Gastroesophageal sphincter (tissue), 3 donors: Measurements from ENCODE around the gene FOXRED2.

Experiments used
- EP300 ChIP-seq: sonication (generic); formaldehyde crosslinking; IDR thresholded peaks from one replicate; pipeline ENCODE4 v1.6.1; 2017; ENCODE audit warnings: antibody characterized with exemption, mild to moderate bottlenecking
- POLR2A ChIP-seq, 2 donors: fragments of 450-650 bp; IDR thresholded peaks; one replicate each; pipeline ENCODE4 v1.6.1; 2017; ENCODE audit warnings: antibody characterized with exemption in 2 of 2, mild to moderate bottlenecking in 2 of 2, moderate library complexity in 1 of 2
- POLR2AphosphoS5 ChIP-seq: sonication (generic); formaldehyde crosslinking; IDR thresholded peaks from one replicate; pipeline ENCODE4 v1.6.1; 2017; ENCODE audit warnings: antibody characterized with exemption
- TF ChIP-seq, protein P1 (sequence below), 4 experiments: fragments of 200-600 bp in 2 of 4; fragments of 450-650 bp in 2 of 4; sonication (generic) in 1 of 4; IDR thresholded peaks; one replicate each; pipeline ENCODE4 v1.5.1; 2017 to 2019; ENCODE audit warnings: antibody characterized with exemption in 4 of 4, mild to moderate bottlenecking in 2 of 4, moderate library complexity in 2 of 4

- TF ChIP-seq POLR2A (IDR thresholded peaks at IDR 0.05) (peak in 1 of 2 donors; percentile 4), EP300 (no peak), POLR2AphosphoS5 (peak; percentile 68)
- TF ChIP-seq, protein P1, sequence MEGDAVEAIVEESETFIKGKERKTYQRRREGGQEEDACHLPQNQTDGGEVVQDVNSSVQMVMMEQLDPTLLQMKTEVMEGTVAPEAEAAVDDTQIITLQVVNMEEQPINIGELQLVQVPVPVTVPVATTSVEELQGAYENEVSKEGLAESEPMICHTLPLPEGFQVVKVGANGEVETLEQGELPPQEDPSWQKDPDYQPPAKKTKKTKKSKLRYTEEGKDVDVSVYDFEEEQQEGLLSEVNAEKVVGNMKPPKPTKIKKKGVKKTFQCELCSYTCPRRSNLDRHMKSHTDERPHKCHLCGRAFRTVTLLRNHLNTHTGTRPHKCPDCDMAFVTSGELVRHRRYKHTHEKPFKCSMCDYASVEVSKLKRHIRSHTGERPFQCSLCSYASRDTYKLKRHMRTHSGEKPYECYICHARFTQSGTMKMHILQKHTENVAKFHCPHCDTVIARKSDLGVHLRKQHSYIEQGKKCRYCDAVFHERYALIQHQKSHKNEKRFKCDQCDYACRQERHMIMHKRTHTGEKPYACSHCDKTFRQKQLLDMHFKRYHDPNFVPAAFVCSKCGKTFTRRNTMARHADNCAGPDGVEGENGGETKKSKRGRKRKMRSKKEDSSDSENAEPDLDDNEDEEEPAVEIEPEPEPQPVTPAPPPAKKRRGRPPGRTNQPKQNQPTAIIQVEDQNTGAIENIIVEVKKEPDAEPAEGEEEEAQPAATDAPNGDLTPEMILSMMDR (IDR thresholded peaks at IDR 0.05) = peak in 1 of 4 experiments; percentile 18
These were observed 35.5 kb downstream of the FOXRED2 start for GRCh38 chr22:36471341-36471821.
